ENCODE measurements around the gene RIIAD1.
"Not testable (repeated sequence)": the region's sequence is repeated elsewhere in the genome, so short reads cannot be mapped to it uniquely, and the experiment has no call there.

The RIIAD1 gene

GRCh38 chr1:151720974-151721787 is at the start of gene RIIAD1:
Gene RIIAD1, plus strand, starts transcription at chr1:151721522. Its CDS starts 15 bp downstream, at chr1:151721537.
- TF ChIP-seq ELF4 (IDR thresholded peaks at IDR 0.05) (no peak), TARDBP (IDR thresholded peaks at IDR 0.05) (no peak), ZNF384 (IDR thresholded peaks at IDR 0.05) (no peak), SUZ12 (IDR thresholded peaks at IDR 0.05) (no peak), NFRKB (IDR thresholded peaks at IDR 0.05) (no peak), PKNOX1 (IDR thresholded peaks at IDR 0.05) (no peak), LEF1 (IDR thresholded peaks at IDR 0.05; ENCODE audit: borderline replicate concordance) (no peak), L3MBTL2 (conservative IDR thresholded peaks at IDR 0.05) (no peak), ARNT (IDR thresholded peaks at IDR 0.05) (no peak), BHLHE40 (IDR thresholded peaks at IDR 0.05; ENCODE audit: borderline replicate concordance) (no peak), FOXK2 (IDR thresholded peaks at IDR 0.05) (no peak), FOXM1 (IDR thresholded peaks at IDR 0.05; ENCODE audit: borderline replicate concordance) (no peak), FOXA1 (IDR thresholded peaks at IDR 0.05) (no peak), SP1 (IDR thresholded peaks at IDR 0.05) (no peak), CTBP1 (IDR thresholded peaks at IDR 0.05; ENCODE audit: borderline replicate concordance) (no peak), HDGF (IDR thresholded peaks at IDR 0.05; ENCODE audit: borderline replicate concordance) (no peak)
- CTCF ChIA-PET = no interaction called here
- peak; percentile 84 for DNase-seq (ENCODE audit: extremely low spot score)
- POLR2A ChIA-PET = interaction anchor here (1.1 to 1.2 kb wide), 2 partner anchors 42 to 180 kb away, joined by 3 to 4 read pairs; partner anchors contain the start of gene MRPL9

- no peak for DNase-seq (ENCODE audit: extremely low spot score)
- ChIA-PET POLR2A (no interaction called here), CTCF (no interaction called here)
- TF ChIP-seq FOXA1 (IDR thresholded peaks at IDR 0.05) (no peak), CTBP1 (IDR thresholded peaks at IDR 0.05; ENCODE audit: borderline replicate concordance) (no peak), LEF1 (IDR thresholded peaks at IDR 0.05; ENCODE audit: borderline replicate concordance) (no peak)
Measured at GRCh38 chr1:151673407-151673806, 47.9 kb upstream of the RIIAD1 start.

- no peak for DNase-seq (ENCODE audit: extremely low spot score)
- ChIA-PET CTCF (interaction anchor here (1.8 kb wide), 1 partner anchor 13 kb away, joined by 6 read pairs; no protein-coding TSS in a partner anchor), POLR2A (interaction anchor here (1.1 kb wide), 1 partner anchor 83 kb away, joined by 3 read pairs; the partner anchor contains the start of gene MRPL9)
- no peak for TF ChIP-seq SP1 (IDR thresholded peaks at IDR 0.05)
- no peak for TF ChIP-seq TARDBP (IDR thresholded peaks at IDR 0.05)
- TF ChIP-seq L3MBTL2 (conservative IDR thresholded peaks at IDR 0.05) = no peak
- TF ChIP-seq FOXA1 (IDR thresholded peaks at IDR 0.05) = no peak
- no peak for TF ChIP-seq FOXM1 (IDR thresholded peaks at IDR 0.05; ENCODE audit: borderline replicate concordance)
- TF ChIP-seq SUZ12 (IDR thresholded peaks at IDR 0.05) = no peak
- no peak for TF ChIP-seq BHLHE40 (IDR thresholded peaks at IDR 0.05; ENCODE audit: borderline replicate concordance)
- no peak for TF ChIP-seq NFRKB (IDR thresholded peaks at IDR 0.05)
- TF ChIP-seq HDGF (IDR thresholded peaks at IDR 0.05; ENCODE audit: borderline replicate concordance) = no peak
- no peak for TF ChIP-seq ZNF384 (IDR thresholded peaks at IDR 0.05)
- TF ChIP-seq LEF1 (IDR thresholded peaks at IDR 0.05; ENCODE audit: borderline replicate concordance) = no peak
- no peak for TF ChIP-seq PKNOX1 (IDR thresholded peaks at IDR 0.05)
- TF ChIP-seq ELF4 (IDR thresholded peaks at IDR 0.05) = no peak
- TF ChIP-seq FOXK2 (IDR thresholded peaks at IDR 0.05) = no peak
- no peak for TF ChIP-seq ARNT (IDR thresholded peaks at IDR 0.05)
- no peak for TF ChIP-seq CTBP1 (IDR thresholded peaks at IDR 0.05; ENCODE audit: borderline replicate concordance)
Measured at GRCh38 chr1:151680391-151680790, 40.9 kb upstream of the RIIAD1 start.

GRCh38 chr1:151680826-151681225 is 40.5 kb upstream of the RIIAD1 start:
- no peak for TF ChIP-seq NFRKB (IDR thresholded peaks at IDR 0.05)
- TF ChIP-seq HDGF (IDR thresholded peaks at IDR 0.05; ENCODE audit: borderline replicate concordance) = no peak
- no peak for TF ChIP-seq FOXK2 (IDR thresholded peaks at IDR 0.05)
- TF ChIP-seq BHLHE40 (IDR thresholded peaks at IDR 0.05; ENCODE audit: borderline replicate concordance) = no peak
- TF ChIP-seq SP1 (IDR thresholded peaks at IDR 0.05) = no peak
- no peak for TF ChIP-seq L3MBTL2 (conservative IDR thresholded peaks at IDR 0.05)
- no peak for TF ChIP-seq ZNF384 (IDR thresholded peaks at IDR 0.05)
- no peak for TF ChIP-seq ARNT (IDR thresholded peaks at IDR 0.05)
- no peak for TF ChIP-seq PKNOX1 (IDR thresholded peaks at IDR 0.05)
- TF ChIP-seq SUZ12 (IDR thresholded peaks at IDR 0.05) = no peak
- no peak for TF ChIP-seq TARDBP (IDR thresholded peaks at IDR 0.05)
- no peak for TF ChIP-seq FOXA1 (IDR thresholded peaks at IDR 0.05)
- TF ChIP-seq FOXM1 (IDR thresholded peaks at IDR 0.05; ENCODE audit: borderline replicate concordance) = no peak
- no peak for TF ChIP-seq CTBP1 (IDR thresholded peaks at IDR 0.05; ENCODE audit: borderline replicate concordance)
- TF ChIP-seq LEF1 (IDR thresholded peaks at IDR 0.05; ENCODE audit: borderline replicate concordance) = no peak
- TF ChIP-seq ELF4 (IDR thresholded peaks at IDR 0.05) = no peak
- POLR2A ChIA-PET = no interaction called here
- DNase-seq (ENCODE audit: extremely low spot score) = no peak
- CTCF ChIA-PET = interaction anchor here (1.8 kb wide), 1 partner anchor 12 kb away, joined by 6 read pairs; no protein-coding TSS in a partner anchor

GRCh38 chr1:151681923-151682322 is 39.4 kb upstream of the RIIAD1 start:
- TF ChIP-seq CTBP1 (IDR thresholded peaks at IDR 0.05; ENCODE audit: borderline replicate concordance) = no peak
- no peak for TF ChIP-seq SP1 (IDR thresholded peaks at IDR 0.05)
- TF ChIP-seq L3MBTL2 (conservative IDR thresholded peaks at IDR 0.05) = no peak
- no peak for TF ChIP-seq NFRKB (IDR thresholded peaks at IDR 0.05)
- TF ChIP-seq FOXM1 (IDR thresholded peaks at IDR 0.05; ENCODE audit: borderline replicate concordance) = no peak
- no peak for TF ChIP-seq ZNF384 (IDR thresholded peaks at IDR 0.05)
- no peak for TF ChIP-seq FOXK2 (IDR thresholded peaks at IDR 0.05)
- no peak for TF ChIP-seq HDGF (IDR thresholded peaks at IDR 0.05; ENCODE audit: borderline replicate concordance)
- TF ChIP-seq ARNT (IDR thresholded peaks at IDR 0.05) = no peak
- ChIA-PET POLR2A (no interaction called here), CTCF (interaction anchor here (1.8 kb wide), 1 partner anchor 11 kb away, joined by 6 read pairs; no protein-coding TSS in a partner anchor)
- DNase-seq (ENCODE audit: extremely low spot score) = no peak

GRCh38 chr1:151682901-151683300 is 38.4 kb upstream of the RIIAD1 start:
- POLR2A ChIA-PET; DNase-seq (ENCODE audit: extremely low spot score): not testable (repeated sequence)
- CTCF ChIA-PET = interaction anchor here (0.6 to 0.8 kb wide), 2 partner anchors 52 to 149 kb away, joined by 3 to 4 read pairs; no protein-coding TSS in a partner anchor

All from HEK293T (cell line).